AG04449 (cell line): Measurements from ENCODE around the gene DCAF6.

Experiments used
- CTCF ChIA-PET: fragments of 350-600 bp; formaldehyde crosslinking; extraction: SDS; loops from one replicate; lab custom pipeline; 2021; ENCODE audit warnings: antibody characterized with exemption; lab: Yijun Ruan, JAX
- POLR2A ChIA-PET: fragments of 400-600, 350-600 bp; formaldehyde crosslinking; extraction: SDS; loops from one replicate; lab custom pipeline; 2020; ENCODE audit warnings: antibody characterized with exemption, inconsistent platforms; lab: Yijun Ruan, JAX
- DNase-seq: peaks from one replicate; pipeline ENCODE4 v3.0.0-alpha.2; 2010; ENCODE audit warnings: low read depth, low spot score
- H3K4me3 ChIP-seq: 2 replicates; pipeline ENCODE4 v1.5.1; 2011; ENCODE audit warnings: low read depth, mild to moderate bottlenecking, control low read depth, low read length
- TF ChIP-seq, protein P1 (sequence below): IDR thresholded peaks from one replicate; pipeline ENCODE4 v1.5.1; 2011; ENCODE audit warnings: mild to moderate bottlenecking, moderate library complexity, low read length, control low read depth, inconsistent platforms; ENCODE audit not compliant: insufficient read depth; ENCODE audit errors: missing control alignments

Gene DCAF6

DNA sequence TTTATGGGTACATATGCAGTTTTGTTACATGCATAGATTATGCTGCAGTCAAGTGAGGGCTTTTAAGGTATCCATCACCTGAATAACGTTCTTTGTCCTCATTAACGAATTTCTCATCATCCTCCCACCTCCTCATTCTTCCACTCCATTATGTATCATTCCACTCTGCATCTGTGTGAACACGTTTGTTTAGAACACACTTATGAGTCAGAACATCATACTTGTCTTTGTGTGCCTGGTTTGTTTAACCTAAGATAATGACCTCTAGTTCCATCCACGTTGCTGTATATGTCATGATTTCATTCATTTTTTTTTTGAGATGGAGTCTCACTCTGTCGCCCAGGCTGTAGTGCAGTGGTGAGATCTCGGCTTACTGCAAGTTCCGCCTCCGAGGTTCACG lies 7.1 kb downstream of the DCAF6 start:
- TF ChIP-seq, protein P1, sequence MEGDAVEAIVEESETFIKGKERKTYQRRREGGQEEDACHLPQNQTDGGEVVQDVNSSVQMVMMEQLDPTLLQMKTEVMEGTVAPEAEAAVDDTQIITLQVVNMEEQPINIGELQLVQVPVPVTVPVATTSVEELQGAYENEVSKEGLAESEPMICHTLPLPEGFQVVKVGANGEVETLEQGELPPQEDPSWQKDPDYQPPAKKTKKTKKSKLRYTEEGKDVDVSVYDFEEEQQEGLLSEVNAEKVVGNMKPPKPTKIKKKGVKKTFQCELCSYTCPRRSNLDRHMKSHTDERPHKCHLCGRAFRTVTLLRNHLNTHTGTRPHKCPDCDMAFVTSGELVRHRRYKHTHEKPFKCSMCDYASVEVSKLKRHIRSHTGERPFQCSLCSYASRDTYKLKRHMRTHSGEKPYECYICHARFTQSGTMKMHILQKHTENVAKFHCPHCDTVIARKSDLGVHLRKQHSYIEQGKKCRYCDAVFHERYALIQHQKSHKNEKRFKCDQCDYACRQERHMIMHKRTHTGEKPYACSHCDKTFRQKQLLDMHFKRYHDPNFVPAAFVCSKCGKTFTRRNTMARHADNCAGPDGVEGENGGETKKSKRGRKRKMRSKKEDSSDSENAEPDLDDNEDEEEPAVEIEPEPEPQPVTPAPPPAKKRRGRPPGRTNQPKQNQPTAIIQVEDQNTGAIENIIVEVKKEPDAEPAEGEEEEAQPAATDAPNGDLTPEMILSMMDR: no peak
- no peak for DNase-seq
- ChIA-PET POLR2A (no interaction called here), CTCF (interaction anchor here (1.8 kb wide), 1 partner anchor 10 kb away, joined by 4 read pairs; no protein-coding TSS in a partner anchor)
- H3K4me3 ChIP-seq: no peak overlapping the region

GRCh38 chr1:167947733-167948132 lies 11.2 kb downstream of the DCAF6 start:
- ChIA-PET CTCF (no interaction called here), POLR2A (no interaction called here)
- no peak for DNase-seq
- TF ChIP-seq, protein P1: no peak
- H3K4me3 ChIP-seq: no peak overlapping the region

- ChIA-PET POLR2A (no interaction called here), CTCF (interaction anchor here (0.6 to 1.5 kb wide), 3 partner anchors 10 to 133 kb away, joined by 3 read pairs; partner anchors contain the start of gene DCAF6)
- no peak for DNase-seq
- TF ChIP-seq, protein P1: no peak
- H3K4me3 ChIP-seq: no peak overlapping the region
Measured at GRCh38 chr1:167949785-167950184, 13.3 kb downstream of the DCAF6 start.

GRCh38 chr1:167950569-167950968 lies 14.1 kb downstream of the DCAF6 start:
- TF ChIP-seq, protein P1: no peak
- no peak overlapping the region for H3K4me3 ChIP-seq
- CTCF ChIA-PET: no interaction called here
- POLR2A ChIA-PET: no interaction called here
- no peak for DNase-seq

DNA sequence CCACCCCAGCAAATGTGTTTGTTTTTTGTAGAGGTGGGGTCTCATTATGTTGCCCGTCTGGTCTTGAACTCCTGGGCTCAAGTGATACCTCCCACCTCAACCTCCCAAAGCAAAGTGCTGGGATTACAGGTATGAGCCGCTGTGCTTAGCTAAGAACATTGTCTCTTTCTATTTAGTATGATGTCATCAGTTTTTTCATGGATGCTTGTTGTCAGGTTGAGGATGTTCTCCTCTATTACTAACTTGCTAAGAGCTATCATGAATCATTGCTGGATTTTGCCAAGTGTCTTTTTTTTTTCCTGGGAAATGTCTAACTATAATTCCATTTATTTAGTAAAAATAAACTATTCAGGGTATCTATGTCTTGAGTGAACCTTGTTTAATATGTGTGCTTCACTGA lies 19.4 kb downstream of the DCAF6 start:
- H3K4me3 ChIP-seq: no peak overlapping the region
- DNase-seq: no peak
- POLR2A ChIA-PET: no interaction called here
- CTCF ChIA-PET: no interaction called here
- TF ChIP-seq, protein P1: no peak

- ChIA-PET POLR2A (no interaction called here), CTCF (no interaction called here)
- TF ChIP-seq, protein P1: no peak
- no peak for DNase-seq
- H3K4me3 ChIP-seq: no peak overlapping the region
Measured at GRCh38 chr1:167957710-167958109, 21.2 kb downstream of the DCAF6 start.
